HG03108 (cell line): ENCODE results near the gene RIC1.
"Not testable (repeated sequence)": the region's sequence is repeated elsewhere in the genome, so short reads cannot be mapped to it uniquely, and the experiment has no call there.

Experiments
- ATAC-seq: cut with Tn5 transposase; IDR thresholded peaks from one replicate; pipeline ENCODE4 v1.9.1; 2021; ENCODE audit warnings: moderate library complexity; ENCODE audit not compliant: unreplicated experiment

The RIC1 gene

GRCh38 chr9:5667391-5667790 lies 38.5 kb downstream of the RIC1 start:
- ATAC-seq = no peak

DNA sequence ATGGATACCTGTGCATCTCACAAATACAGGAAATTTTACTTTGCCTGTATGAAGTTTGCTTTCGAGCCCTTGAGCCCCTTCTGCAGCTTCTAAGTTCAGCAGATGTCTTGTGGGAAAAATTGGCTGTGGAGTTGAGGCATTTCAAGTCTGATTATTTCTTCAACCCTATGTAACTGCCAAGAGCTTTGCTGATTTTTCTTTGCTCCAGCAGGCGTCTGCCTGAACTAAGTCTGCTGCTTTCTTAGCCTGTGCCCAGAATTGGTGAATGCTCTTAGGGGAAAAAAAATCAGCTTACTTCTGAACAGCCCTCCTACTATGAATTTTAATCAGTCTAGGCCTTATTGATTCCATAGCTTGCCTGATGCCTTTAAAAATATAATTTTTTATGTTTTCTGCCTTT lies 41.2 kb downstream of the RIC1 start:
- no peak for ATAC-seq

- no peak for ATAC-seq
Observed at GRCh38 chr9:5671711-5672353, 42.9 kb downstream of the RIC1 start.

GRCh38 chr9:5675046-5675445 lies 46.1 kb downstream of the RIC1 start:
- not testable (repeated sequence) for ATAC-seq

- ATAC-seq = not testable (repeated sequence)
Observed at GRCh38 chr9:5683591-5683990, 54.7 kb downstream of the RIC1 start.

- no peak for ATAC-seq
Observed at GRCh38 chr9:5684101-5684500, 55.2 kb downstream of the RIC1 start.

GRCh38 chr9:5688109-5688508 lies 59.2 kb downstream of the RIC1 start:
- no peak for ATAC-seq

DNA sequence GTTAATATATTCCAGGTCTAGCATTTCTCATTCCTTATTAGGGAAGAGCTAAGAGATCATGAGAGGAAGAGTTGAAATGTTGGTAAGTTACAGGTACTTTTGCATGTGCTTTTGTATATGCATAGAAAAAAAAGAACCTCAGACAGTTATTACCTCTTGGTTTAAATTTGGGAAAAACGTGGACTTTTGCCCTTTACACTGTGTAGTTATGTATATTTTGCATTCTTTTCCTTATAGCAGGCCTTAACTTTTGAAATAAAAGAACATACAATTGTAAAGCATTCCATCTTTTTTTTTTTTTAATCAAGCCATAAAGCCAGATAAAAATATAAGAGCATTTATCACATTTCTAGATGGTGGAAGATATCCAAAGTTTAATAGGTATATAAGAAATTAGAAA lies 61.4 kb downstream of the RIC1 start:
- ATAC-seq = no peak

GRCh38 chr9:5695860-5696259 lies 67.0 kb downstream of the RIC1 start:
- no peak for ATAC-seq

GRCh38 chr9:5696884-5697283 lies 68.0 kb downstream of the RIC1 start:
- no peak for ATAC-seq

GRCh38 chr9:5698004-5698403 lies 69.1 kb downstream of the RIC1 start:
- no peak for ATAC-seq

- ATAC-seq = no peak
Observed at GRCh38 chr9:5698810-5699556, 70.1 kb downstream of the RIC1 start.

- ATAC-seq = no peak
Observed at GRCh38 chr9:5708414-5708813, 79.5 kb downstream of the RIC1 start.

- no peak for ATAC-seq
Observed at GRCh38 chr9:5712651-5713390, 83.9 kb downstream of the RIC1 start.

DNA sequence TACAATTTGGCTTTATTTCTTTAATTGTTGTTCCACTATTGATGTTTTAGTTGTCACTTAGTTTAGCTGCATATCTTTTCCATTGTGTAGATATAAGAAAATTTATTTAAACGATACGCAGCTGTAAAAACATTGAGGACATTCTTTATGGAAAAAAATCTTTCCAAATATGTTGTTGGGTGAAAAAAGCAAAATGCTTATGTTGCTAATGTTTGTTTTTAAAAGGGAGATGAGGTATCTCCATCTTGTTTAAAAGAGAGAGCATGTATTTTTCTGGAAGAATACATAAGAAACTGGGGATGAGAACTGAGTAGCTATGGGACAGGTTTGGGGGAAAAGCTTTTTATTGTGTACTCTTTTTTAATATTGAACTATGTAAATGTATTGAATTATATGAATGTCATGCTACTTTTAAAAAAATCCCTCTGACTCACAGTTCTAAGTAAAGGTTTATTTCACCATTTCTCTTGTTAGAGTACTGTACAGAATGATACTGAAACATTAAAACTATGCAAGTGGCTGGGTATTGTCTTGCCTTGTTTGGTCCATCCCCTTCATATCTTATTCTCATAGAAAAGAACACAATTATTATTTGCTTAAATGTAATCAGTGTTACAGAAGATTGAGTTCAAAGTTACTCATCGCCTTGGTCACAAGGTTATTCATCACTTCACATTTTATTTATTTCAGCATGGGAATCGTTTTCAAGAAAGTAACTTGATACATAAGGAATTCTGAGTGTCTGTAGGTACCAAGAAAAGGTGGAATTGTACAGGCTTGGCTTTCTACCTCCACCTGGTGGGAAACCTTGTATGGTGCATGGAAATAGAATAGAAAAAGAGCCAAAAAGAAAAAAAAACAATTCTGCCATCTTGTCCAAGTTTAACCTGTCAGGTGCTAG lies 85.8 kb downstream of the RIC1 start:
- no peak for ATAC-seq

DNA sequence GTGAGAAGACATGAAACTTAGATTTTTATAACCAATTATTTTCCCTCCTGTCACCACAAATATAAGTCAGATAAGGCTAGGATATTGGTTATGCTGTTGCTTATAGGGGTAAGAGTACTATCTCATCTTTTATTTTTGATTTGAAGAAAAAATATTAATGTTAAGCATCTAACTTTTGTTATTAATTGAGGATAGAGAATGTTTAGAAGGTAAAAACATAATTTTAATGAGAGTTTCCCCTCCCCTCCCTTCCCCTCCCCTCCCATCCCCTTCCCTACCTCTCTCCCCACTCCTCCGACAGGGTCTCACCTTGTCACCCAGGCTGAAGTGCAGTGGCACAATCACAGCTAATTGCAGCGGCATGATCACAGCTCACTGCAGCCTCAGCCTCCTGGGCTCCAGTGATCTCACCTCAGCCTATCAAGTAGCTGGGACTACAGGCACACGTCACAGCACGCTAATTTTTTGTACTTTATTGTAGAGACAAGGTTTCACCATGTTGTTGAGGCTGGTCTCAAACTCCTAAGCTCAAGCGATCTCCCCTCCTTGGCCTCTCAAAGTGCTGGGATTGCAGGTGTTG lies 86.7 kb downstream of the RIC1 start:
- ATAC-seq = no peak

DNA sequence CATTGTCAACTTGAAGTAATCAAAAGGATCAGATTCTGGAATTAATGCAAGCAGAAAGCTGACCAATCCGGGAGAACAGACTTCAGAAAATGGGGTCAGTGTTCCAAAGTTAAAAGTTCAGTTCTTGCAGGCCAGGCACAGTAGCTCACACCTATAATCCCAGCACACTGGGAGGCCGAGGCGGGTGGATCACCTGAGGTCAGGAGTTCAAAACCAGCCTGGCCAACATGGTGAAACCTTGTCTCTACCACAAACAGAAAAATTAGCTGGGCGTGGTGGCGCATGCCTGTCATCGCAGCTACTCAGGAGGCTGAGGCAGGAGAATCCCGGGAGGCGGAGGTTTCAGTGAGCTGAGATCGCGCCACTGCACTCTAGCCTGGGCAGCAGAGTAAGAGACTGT lies 88.5 kb downstream of the RIC1 start:
- ATAC-seq = not testable (repeated sequence)

- ATAC-seq = no peak
Observed at GRCh38 chr9:5718296-5719032, 89.6 kb downstream of the RIC1 start.

DNA sequence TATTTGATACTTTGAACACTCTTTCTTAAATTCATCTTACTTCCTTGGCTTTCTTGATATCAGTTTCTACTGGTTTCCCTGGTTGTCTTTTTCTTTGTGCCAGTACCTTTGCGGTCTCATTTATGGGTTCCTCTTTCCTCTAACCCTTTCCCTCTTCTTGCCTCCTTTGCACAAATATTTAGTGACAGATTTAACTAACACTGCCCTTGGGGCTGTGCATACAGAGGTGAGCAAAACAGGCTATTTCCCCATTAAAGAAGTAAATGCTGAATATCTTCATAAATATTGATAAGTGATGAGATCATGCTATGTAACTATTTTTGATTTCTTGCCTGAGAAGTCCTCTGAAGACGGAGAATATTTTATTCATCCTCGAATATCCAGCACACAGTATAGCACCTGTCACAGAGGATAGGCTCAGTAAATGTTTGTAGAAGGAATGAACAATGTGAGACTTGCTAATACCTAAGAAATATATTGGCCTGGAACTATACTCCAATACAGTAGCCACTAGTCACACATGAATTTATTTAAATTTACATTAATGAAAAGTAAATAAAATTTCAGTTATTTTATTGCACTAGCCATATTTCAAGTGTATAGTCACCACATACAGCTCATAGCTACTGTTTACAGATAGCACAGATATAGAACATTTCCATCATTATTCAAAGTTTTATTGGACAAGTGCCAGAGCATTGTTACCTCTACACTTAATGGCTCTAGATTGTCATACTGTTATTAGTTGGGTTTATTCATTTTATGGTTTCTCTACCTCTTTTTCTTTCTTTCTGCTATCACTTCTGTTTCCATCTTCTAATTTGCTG lies 90.4 kb downstream of the RIC1 start:
- ATAC-seq = no peak
